Hepatocyte (in vitro differentiated cells): ENCODE measurements around the gene RASAL2. TPM values are rescaled to one million over a fixed set of nuclear protein-coding genes. Genes with fewer than 3 reads are reported as not detected.

Source experiments
- DNase-seq: peaks from one replicate; pipeline ENCODE4 v3.0.0-alpha.2; 2016; ENCODE audit warnings: low spot score
- H2AFZ ChIP-seq: fragments of 200-600 bp; sonication (generic); 2 replicates; pipeline ENCODE4 v1.6.0; 2016; ENCODE audit warnings: antibody characterized with exemption, mild to moderate bottlenecking
- H3K27ac ChIP-seq: fragments of 200-600 bp; sonication (generic); 2 replicates; pipeline ENCODE4 v1.5.1; 2016; ENCODE audit warnings: mild to moderate bottlenecking
- H3K27me3 ChIP-seq: fragments of 200-600 bp; sonication (generic); 2 replicates; pipeline ENCODE4 v1.6.1; 2016
- H3K36me3 ChIP-seq: fragments of 200-600 bp; sonication (generic); replicated peaks from 2 replicates; pipeline ENCODE4 v1.5.1; 2016; ENCODE audit warnings: low read depth; ENCODE audit not compliant: insufficient read depth
- H3K4me1 ChIP-seq: fragments of 200-600 bp; sonication (generic); 2 replicates; pipeline ENCODE4 v1.5.1; 2016; ENCODE audit warnings: mild to moderate bottlenecking, moderate library complexity; ENCODE audit not compliant: insufficient read depth
- H3K4me2 ChIP-seq: fragments of 200-600 bp; sonication (generic); 2 replicates; pipeline ENCODE4 v1.6.0; 2016
- H3K4me3 ChIP-seq: fragments of 200-600 bp; sonication (generic); 2 replicates; pipeline ENCODE4 v1.5.1; 2016; ENCODE audit warnings: mild to moderate bottlenecking
- H3K79me2 ChIP-seq: fragments of 200-600 bp; sonication (generic); 2 replicates; pipeline ENCODE4 v1.6.0; 2017; ENCODE audit warnings: mild to moderate bottlenecking
- H3K9me2 ChIP-seq: fragments of 200-600 bp; sonication (generic); replicated peaks from 2 replicates; pipeline ENCODE4 v1.6.0; 2017; ENCODE audit warnings: mild to moderate bottlenecking; ENCODE audit not compliant: insufficient read depth
- H3K9me3 ChIP-seq: fragments of 200-600 bp; sonication (generic); 2 replicates; pipeline ENCODE4 v1.5.1; 2016; ENCODE audit warnings: low read depth, mild to moderate bottlenecking
- H4K20me1 ChIP-seq: fragments of 200-600 bp; sonication (generic); 2 replicates; pipeline ENCODE4 v1.6.0; 2016; ENCODE audit warnings: mild to moderate bottlenecking; ENCODE audit not compliant: insufficient read depth, poor library complexity, severe bottlenecking
- EZH2 ChIP-seq: fragments of 200-600 bp; sonication (generic); IDR thresholded peaks from 2 replicates; pipeline ENCODE4 v1.6.1; 2016; ENCODE audit warnings: antibody characterized with exemption, mild to moderate bottlenecking, borderline replicate concordance
- EZH2phosphoT487 ChIP-seq: fragments of 200-600 bp; sonication (generic); IDR thresholded peaks from one replicate; pipeline ENCODE4 v1.6.1; 2018; ENCODE audit warnings: antibody characterized with exemption, mild to moderate bottlenecking, low read depth, moderate library complexity; ENCODE audit not compliant: unreplicated experiment, severe bottlenecking
- WGBS: methylation state at CpG from one replicate; pipeline ENCODE4 v1.1.6; 2016; ENCODE audit warnings: low lambda C conversion rate; ENCODE audit errors: missing lambda C conversion rate; 5-methylcytosine and 5-hydroxymethylcytosine counted together
- polyA plus RNA-seq: library from polyadenylated mRNA; unstranded; fragments of >200 nt; fragmentation: Nextera tagmentation; extraction: Ambion mirVana; gene quantifications from 2 replicates; pipeline ENCODE4 v1.2.1, GENCODE V29; 2016
- total RNA-seq: library from RNA; depleted of rRNA; stranded (reverse); fragments of >200 nt; gene quantifications from 2 replicates; pipeline ENCODE4 v1.2.3, GENCODE V29; 2014
- TF ChIP-seq, protein P1 (sequence below): fragments of 200-600 bp; sonication (generic); IDR thresholded peaks from 2 replicates; pipeline ENCODE4 v1.5.1; 2016; ENCODE audit warnings: antibody characterized with exemption, mild to moderate bottlenecking; ENCODE audit not compliant: poor library complexity

RASAL2 gene
- total and polyA plus RNA-seq, 2 experiments from 2014 or later = 8.7 to 24.0 TPM

DNA sequence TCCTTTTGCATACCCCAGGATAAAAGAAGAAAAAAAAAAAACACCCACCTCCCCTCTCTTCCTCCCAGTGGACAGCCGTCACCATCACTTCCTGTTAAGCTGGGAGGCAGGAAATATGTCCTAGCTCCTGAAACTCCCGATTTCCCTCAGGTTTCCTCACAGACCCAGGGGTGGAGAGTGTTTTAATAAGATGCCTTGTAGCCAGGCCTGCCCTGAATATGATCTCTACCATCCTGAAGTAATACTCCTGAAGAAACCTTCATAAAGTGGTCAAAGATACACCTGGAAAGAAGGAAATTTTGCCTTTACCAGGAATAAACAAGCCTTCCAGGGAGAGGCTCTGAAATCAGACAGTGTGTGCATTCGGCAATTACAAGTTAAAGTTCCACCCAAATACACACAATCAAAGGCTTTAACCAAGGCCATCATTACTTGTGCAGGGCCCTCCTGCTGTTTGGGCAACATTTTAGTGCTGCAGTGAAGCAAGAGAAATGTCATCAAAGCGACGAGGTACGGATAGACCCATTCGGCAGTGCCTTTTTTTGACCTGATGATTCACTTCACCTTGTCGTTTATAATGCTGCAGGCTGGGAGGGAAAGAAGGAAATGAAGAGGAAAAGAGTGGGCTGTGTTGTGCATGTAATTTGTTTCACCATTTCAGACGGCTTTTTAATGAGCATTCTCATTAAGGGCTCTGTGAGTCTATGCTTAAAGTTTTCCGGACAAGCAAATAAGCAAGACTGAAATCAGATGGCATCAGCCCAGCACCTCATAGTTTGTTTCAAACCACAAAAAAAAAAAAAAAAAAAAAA is 41.0 kb upstream of the RASAL2 start:
- H3K9me3 ChIP-seq = no peaks in the 10 kb centered on the region
- H3K9me2 ChIP-seq = no peaks in the 10 kb centered on the region
- H3K4me3 ChIP-seq = no peak overlapping the region
- peak; percentile 61 for DNase-seq
- H3K4me1 ChIP-seq = peaks cover 21% of the 10 kb centered on the region
- peak overlapping the region; percentile 65 for H3K4me2 ChIP-seq
- no peaks in the 10 kb centered on the region for H3K79me2 ChIP-seq
- peak overlapping the region; percentile 81 for H2AFZ ChIP-seq
- WGBS = 41% methylated on average over 10 of the region's 10 CpGs
- H3K36me3 ChIP-seq = no peaks in the 10 kb centered on the region
- TF ChIP-seq EZH2 = no peak
- TF ChIP-seq EZH2phosphoT487 = no peak
- TF ChIP-seq, protein P1, sequence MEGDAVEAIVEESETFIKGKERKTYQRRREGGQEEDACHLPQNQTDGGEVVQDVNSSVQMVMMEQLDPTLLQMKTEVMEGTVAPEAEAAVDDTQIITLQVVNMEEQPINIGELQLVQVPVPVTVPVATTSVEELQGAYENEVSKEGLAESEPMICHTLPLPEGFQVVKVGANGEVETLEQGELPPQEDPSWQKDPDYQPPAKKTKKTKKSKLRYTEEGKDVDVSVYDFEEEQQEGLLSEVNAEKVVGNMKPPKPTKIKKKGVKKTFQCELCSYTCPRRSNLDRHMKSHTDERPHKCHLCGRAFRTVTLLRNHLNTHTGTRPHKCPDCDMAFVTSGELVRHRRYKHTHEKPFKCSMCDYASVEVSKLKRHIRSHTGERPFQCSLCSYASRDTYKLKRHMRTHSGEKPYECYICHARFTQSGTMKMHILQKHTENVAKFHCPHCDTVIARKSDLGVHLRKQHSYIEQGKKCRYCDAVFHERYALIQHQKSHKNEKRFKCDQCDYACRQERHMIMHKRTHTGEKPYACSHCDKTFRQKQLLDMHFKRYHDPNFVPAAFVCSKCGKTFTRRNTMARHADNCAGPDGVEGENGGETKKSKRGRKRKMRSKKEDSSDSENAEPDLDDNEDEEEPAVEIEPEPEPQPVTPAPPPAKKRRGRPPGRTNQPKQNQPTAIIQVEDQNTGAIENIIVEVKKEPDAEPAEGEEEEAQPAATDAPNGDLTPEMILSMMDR = no peak
- H3K27ac ChIP-seq = peak overlapping the region; percentile 93
- no peaks in the 10 kb centered on the region for H4K20me1 ChIP-seq
- no peaks in the 10 kb centered on the region for H3K27me3 ChIP-seq

DNA sequence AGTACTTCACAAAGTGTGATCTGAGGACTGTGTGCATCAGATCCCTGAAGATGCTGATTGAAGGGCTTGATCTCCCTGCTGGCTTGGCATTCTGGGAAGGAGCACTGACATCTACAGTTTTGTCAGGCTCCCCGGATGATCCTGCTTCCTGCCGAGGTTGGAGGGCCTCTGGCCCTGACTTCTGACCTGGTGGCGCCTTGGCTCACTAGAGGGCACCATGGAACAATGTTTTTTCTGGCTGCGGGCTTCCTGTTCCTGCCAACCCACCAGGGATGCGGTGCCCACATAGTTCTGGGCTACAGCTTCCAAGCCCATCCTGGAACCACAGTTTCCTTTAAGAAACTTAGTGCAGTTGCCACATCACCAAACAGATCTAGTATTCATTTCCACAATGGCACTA is 38.8 kb upstream of the RASAL2 start:
- no peaks in the 10 kb centered on the region for H3K79me2 ChIP-seq
- H3K27ac ChIP-seq = no peak overlapping the region
- H3K4me1 ChIP-seq = peaks cover 21% of the 10 kb centered on the region
- TF ChIP-seq, protein P1 = peak; percentile 19
- TF ChIP-seq EZH2phosphoT487 (no peak), EZH2 (no peak)
- H4K20me1 ChIP-seq = no peaks in the 10 kb centered on the region
- no peak for DNase-seq
- no peaks in the 10 kb centered on the region for H3K36me3 ChIP-seq
- H3K27me3 ChIP-seq = no peaks in the 10 kb centered on the region
- no peaks in the 10 kb centered on the region for H3K9me3 ChIP-seq
- no peak overlapping the region for H3K4me2 ChIP-seq
- no peak overlapping the region for H3K4me3 ChIP-seq
- no peaks in the 10 kb centered on the region for H3K9me2 ChIP-seq
- no peak overlapping the region for H2AFZ ChIP-seq
- 48% methylated on average over 5 of the region's 5 CpGs for WGBS

DNA sequence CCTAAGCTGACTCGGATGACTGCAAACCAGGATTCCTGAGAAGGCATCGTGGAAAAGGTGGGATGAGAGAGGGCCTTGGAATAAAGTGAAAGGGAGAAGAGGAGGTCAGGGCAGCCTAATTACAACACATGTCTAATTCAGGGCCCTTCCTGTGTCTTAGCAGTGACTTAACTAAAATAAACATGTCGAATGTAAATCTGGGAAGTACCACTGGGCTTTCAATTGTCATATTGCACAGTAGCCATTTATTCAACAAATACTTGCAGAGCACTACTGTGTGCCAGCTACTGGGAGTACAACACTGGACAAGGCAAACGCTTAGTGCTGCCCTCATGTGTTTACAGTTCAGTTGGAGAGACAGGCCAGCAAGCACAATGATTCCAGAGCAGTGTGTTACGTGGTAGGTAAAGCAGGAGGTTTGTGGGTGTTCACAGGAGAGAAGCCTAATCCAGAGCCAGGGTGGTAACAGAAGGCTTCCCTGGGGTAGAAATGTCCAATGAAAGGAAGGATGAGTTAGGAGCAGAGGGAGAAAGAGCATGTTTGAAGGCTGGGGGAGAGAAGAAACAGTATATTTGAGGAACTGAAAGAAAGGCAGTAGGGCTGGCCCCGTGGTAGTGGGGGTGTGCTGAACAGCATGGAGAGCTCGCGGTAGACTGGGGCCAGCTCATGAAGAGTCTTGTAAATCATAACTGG is 38.0 kb upstream of the RASAL2 start:
- Histone ChIP-seq H3K4me3 (no peak overlapping the region), H3K36me3 (no peaks in the 10 kb centered on the region), H3K9me3 (no peaks in the 10 kb centered on the region), H3K27me3 (no peaks in the 10 kb centered on the region), H3K4me1 (peaks cover 20% of the 10 kb centered on the region), H3K79me2 (no peaks in the 10 kb centered on the region), H2AFZ (no peak overlapping the region), H3K4me2 (no peak overlapping the region), H4K20me1 (no peaks in the 10 kb centered on the region), H3K9me2 (no peaks in the 10 kb centered on the region), H3K27ac (peak overlapping the region; percentile 24)
- TF ChIP-seq, protein P1 = peak; percentile 22
- TF ChIP-seq EZH2phosphoT487 = no peak
- DNase-seq = peak; percentile 31
- WGBS = 74% methylated on average over 8 of the region's 8 CpGs
